ENCODE measurements around the gene SETD2. TPM values are rescaled to one million over a fixed set of nuclear protein-coding genes. Genes with fewer than 3 reads are reported as not detected.
"Not testable (repeated sequence)": the region's sequence is repeated elsewhere in the genome, so short reads cannot be mapped to it uniquely, and the experiment has no call there.

SETD2 gene
- polyA plus RNA-seq, 1 experiment = 30.8 TPM

DNA sequence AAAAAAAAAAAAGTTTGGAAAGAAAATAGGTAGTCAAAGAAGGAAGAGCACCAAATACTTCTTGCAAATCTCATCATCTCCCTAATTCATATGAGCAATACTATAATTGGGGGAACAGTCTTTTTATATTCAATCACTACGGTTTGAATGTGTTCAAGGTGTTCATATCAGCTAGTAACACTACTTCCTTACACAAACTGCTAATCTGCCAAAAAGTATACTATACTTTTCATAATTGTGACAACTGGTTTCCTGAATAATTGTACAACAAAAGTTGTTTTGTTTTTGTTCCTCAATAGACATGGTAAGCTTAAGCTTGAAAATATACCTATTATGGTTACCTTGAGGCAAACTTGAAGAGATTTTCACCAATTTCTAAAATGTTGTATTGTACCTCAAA, 12.1 kb downstream of the SETD2 start:
- CTCF ChIA-PET = no interaction called here
- H3K4me3 ChIP-seq (ENCODE audit: low read depth, low read length) = no peak overlapping the region
- POLR2A ChIA-PET = no interaction called here

GRCh38 chr3:47149339-47149933, 14.5 kb downstream of the SETD2 start:
- no peak overlapping the region for H3K4me3 ChIP-seq (ENCODE audit: low read depth, low read length)
- TF ChIP-seq, protein P1, sequence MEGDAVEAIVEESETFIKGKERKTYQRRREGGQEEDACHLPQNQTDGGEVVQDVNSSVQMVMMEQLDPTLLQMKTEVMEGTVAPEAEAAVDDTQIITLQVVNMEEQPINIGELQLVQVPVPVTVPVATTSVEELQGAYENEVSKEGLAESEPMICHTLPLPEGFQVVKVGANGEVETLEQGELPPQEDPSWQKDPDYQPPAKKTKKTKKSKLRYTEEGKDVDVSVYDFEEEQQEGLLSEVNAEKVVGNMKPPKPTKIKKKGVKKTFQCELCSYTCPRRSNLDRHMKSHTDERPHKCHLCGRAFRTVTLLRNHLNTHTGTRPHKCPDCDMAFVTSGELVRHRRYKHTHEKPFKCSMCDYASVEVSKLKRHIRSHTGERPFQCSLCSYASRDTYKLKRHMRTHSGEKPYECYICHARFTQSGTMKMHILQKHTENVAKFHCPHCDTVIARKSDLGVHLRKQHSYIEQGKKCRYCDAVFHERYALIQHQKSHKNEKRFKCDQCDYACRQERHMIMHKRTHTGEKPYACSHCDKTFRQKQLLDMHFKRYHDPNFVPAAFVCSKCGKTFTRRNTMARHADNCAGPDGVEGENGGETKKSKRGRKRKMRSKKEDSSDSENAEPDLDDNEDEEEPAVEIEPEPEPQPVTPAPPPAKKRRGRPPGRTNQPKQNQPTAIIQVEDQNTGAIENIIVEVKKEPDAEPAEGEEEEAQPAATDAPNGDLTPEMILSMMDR (IDR thresholded peaks at IDR 0.05; ENCODE audit: low read depth, low read length) = no peak
- DNase-seq (ENCODE audit: low read depth, low spot score) = no peak
- ChIA-PET POLR2A (no interaction called here), CTCF (interaction anchor here (0.7 kb wide), 1 partner anchor 97 kb away, joined by 3 read pairs; no protein-coding TSS in a partner anchor)
- H3K9me3 ChIP-seq (ENCODE audit: control insufficient read depth, insufficient read depth, low read length) = no peaks in the 10 kb centered on the region
- no peaks in the 10 kb centered on the region for H3K27me3 ChIP-seq (ENCODE audit: control insufficient read depth, insufficient read depth, low read length)
- no peak overlapping the region for H3K27ac ChIP-seq (ENCODE audit: low read depth, low read length)

More for the DNA sequence above, 12.1 kb downstream of the SETD2 start:
- Histone ChIP-seq H3K27ac (ENCODE audit: low read depth, low read length) (no peak overlapping the region), H3K27me3 (ENCODE audit: control insufficient read depth, insufficient read depth, low read length) (no peaks in the 10 kb centered on the region), H3K9me3 (ENCODE audit: control insufficient read depth, insufficient read depth, low read length) (no peaks in the 10 kb centered on the region)
- no peak for DNase-seq (ENCODE audit: low read depth, low spot score)
- TF ChIP-seq, protein P1 (IDR thresholded peaks at IDR 0.05; ENCODE audit: low read depth, low read length) = no peak

DNA sequence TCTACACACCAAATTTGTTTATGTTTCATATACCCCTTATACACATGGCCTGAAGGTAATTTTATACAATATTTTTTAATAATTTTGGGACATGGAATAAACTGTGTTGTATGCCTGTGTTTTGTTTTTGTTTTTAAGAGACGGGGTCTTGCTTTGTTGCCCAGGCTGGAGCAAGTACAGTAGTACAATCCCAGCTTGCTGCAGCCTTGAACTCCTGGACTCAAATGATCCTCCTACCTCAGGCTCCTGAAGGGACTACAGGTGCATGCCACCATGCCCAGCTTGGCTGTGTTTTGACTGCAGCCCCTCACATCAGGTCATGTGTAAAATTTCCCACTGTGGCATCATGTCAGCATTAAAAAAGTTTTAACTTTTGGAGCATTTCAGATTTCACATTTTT, 18.6 kb downstream of the SETD2 start:
- ChIA-PET CTCF (no interaction called here), POLR2A (no interaction called here)
- H3K27ac ChIP-seq (ENCODE audit: low read depth, low read length) = no peak overlapping the region
- TF ChIP-seq, protein P1 (IDR thresholded peaks at IDR 0.05; ENCODE audit: low read depth, low read length) = no peak
- H3K4me3 ChIP-seq (ENCODE audit: low read depth, low read length) = no peak overlapping the region
- no peaks in the 10 kb centered on the region for H3K27me3 ChIP-seq (ENCODE audit: control insufficient read depth, insufficient read depth, low read length)
- no peak for DNase-seq (ENCODE audit: low read depth, low spot score)
- H3K9me3 ChIP-seq (ENCODE audit: control insufficient read depth, insufficient read depth, low read length) = no peaks in the 10 kb centered on the region

- H3K27me3 ChIP-seq (ENCODE audit: control insufficient read depth, insufficient read depth, low read length) = no peaks in the 10 kb centered on the region
- no peak for DNase-seq (ENCODE audit: low read depth, low spot score)
- H3K9me3 ChIP-seq (ENCODE audit: control insufficient read depth, insufficient read depth, low read length) = no peaks in the 10 kb centered on the region; the same call in 1 of the 2 replicates
- H3K4me3 ChIP-seq (ENCODE audit: low read depth, low read length) = no peak overlapping the region
- CTCF ChIA-PET = no interaction called here
- H3K27ac ChIP-seq (ENCODE audit: low read depth, low read length) = no peak overlapping the region
- TF ChIP-seq, protein P1 (IDR thresholded peaks at IDR 0.05; ENCODE audit: low read depth, low read length) = no peak
- POLR2A ChIA-PET = no interaction called here
Observed at GRCh38 chr3:47143068-47143467, 20.8 kb downstream of the SETD2 start.

DNA sequence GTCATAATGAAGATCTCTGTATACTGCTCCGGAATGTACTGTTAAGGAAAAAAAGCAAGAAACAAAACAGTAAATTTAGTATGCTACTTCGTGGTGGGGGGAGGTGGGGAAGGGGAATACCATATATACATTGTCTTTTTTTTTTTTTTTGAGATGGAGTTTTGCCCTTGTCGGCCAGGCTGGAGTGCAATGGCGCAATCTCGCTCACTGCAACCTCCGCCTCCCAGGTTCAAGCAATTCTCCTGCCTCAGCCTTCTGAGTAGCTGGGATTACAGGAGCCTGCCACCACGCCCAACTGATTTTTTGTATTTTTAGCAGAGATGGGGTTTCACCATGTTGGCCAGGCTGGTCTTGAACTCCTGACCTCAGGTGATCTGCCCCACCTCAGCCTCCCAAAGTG, 21.4 kb downstream of the SETD2 start:
- POLR2A ChIA-PET; DNase-seq (ENCODE audit: low read depth, low spot score); H3K27me3 ChIP-seq (ENCODE audit: control insufficient read depth, insufficient read depth, low read length); H3K4me3 ChIP-seq (ENCODE audit: low read depth, low read length); H3K27ac ChIP-seq (ENCODE audit: low read depth, low read length); CTCF ChIA-PET; H3K9me3 ChIP-seq (ENCODE audit: control insufficient read depth, insufficient read depth, low read length): not testable (repeated sequence)

DNA sequence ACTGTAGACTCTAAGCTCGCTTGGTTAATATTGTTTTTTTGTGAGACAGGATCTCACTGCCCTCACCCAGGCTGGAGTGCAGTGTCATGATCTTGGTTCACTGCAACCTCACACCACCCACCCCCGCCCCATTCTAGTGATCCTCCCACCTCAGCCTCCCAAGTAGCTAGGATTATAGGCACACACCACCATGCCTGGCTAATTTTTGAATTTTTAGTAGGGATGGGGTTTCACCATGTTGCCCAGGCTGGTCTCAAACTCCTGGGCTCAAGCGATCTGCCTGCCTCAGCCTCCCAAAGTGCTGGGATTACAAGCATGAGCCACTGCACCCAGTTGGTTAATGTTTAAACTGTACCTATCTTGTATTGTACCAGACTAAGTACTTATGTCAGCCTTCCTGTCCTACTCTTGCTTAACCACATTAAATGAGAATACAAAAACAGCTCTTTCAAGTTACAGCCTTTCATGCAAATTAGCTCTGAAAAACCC, 22.9 kb downstream of the SETD2 start:
- POLR2A ChIA-PET; H3K4me3 ChIP-seq (ENCODE audit: low read depth, low read length); DNase-seq (ENCODE audit: low read depth, low spot score); H3K27ac ChIP-seq (ENCODE audit: low read depth, low read length); H3K27me3 ChIP-seq (ENCODE audit: control insufficient read depth, insufficient read depth, low read length); H3K9me3 ChIP-seq (ENCODE audit: control insufficient read depth, insufficient read depth, low read length): not testable (repeated sequence)
- CTCF ChIA-PET = interaction anchor here (0.6 to 1.0 kb wide), 4 partner anchors 23 to 404 kb away, joined by 3 read pairs; partner anchors contain the start of gene SETD2

- CTCF ChIA-PET = interaction anchor here (0.6 to 1.0 kb wide), 2 partner anchors 23 to 231 kb away, joined by 3 read pairs; partner anchors contain the start of gene SETD2
- DNase-seq (ENCODE audit: low read depth, low spot score); H3K9me3 ChIP-seq (ENCODE audit: control insufficient read depth, insufficient read depth, low read length); H3K4me3 ChIP-seq (ENCODE audit: low read depth, low read length); H3K27ac ChIP-seq (ENCODE audit: low read depth, low read length); H3K27me3 ChIP-seq (ENCODE audit: control insufficient read depth, insufficient read depth, low read length); POLR2A ChIA-PET: not testable (repeated sequence)
Observed at GRCh38 chr3:47140553-47140952, 23.4 kb downstream of the SETD2 start.
